Stimulated activated CD4-positive, alpha-beta T cell treated with anti-CD3 and anti-CD28 coated beads, Interleukin-15, amount 100 ng/mL, for 48 hours (primary cell): Measurements from ENCODE around the gene PUS3.
"Not testable (repeated sequence)": the region's sequence is repeated elsewhere in the genome, so short reads cannot be mapped to it uniquely, and the experiment has no call there.

Source experiments
- DNase-seq, 2 donors: peaks; one replicate each; pipeline ENCODE4 v3.0.0-alpha.2; 2020; ENCODE audit warnings: low read depth in 2 of 2

The PUS3 gene

GRCh38 chr11:125921042-125921441 lies 18.0 kb upstream of the PUS3 start:
- DNase-seq = no peak

GRCh38 chr11:125918140-125918840 lies 15.3 kb upstream of the PUS3 start:
- no peak for DNase-seq

- DNase-seq = no peak
Observed at GRCh38 chr11:125916683-125917347, 13.8 kb upstream of the PUS3 start.

- DNase-seq = not testable (repeated sequence)
Observed at GRCh38 chr11:125914601-125915000, 11.6 kb upstream of the PUS3 start.

- no peak for DNase-seq
Observed at GRCh38 chr11:125910226-125910849, 7.3 kb upstream of the PUS3 start.

- DNase-seq = no peak
Observed at GRCh38 chr11:125904678-125905077, 1.7 kb upstream of the PUS3 start.

- DNase-seq = no peak
Observed at GRCh38 chr11:125903711-125904659, 979 bp upstream of the PUS3 start, which contains the start of gene DDX25. Gene DDX25, plus strand, starts transcription at chr11:125904508. Its CDS starts 10 bp downstream, at chr11:125904518.

GRCh38 chr11:125902277-125902926 lies 604 bp downstream of the PUS3 start:
- DNase-seq = no peak

- no peak for DNase-seq
Observed at GRCh38 chr11:125901872-125902271, 1.1 kb downstream of the PUS3 start.

- no peak for DNase-seq
Observed at GRCh38 chr11:125892994-125893393, 10.0 kb downstream of the PUS3 start.

- no peak for DNase-seq
Observed at GRCh38 chr11:125892071-125892470, 10.9 kb downstream of the PUS3 start.

GRCh38 chr11:125890447-125891100 lies 12.4 kb downstream of the PUS3 start:
- no peak for DNase-seq

- peak; percentile 90 to 93 for DNase-seq
Observed at GRCh38 chr11:125887373-125888324, 15.4 kb downstream of the PUS3 start, which contains the start of gene HYLS1. Gene HYLS1, plus strand, starts transcription at chr11:125887668. Its CDS starts 11,701 bp downstream, at chr11:125899369.

GRCh38 chr11:125886997-125887372 lies 16.0 kb downstream of the PUS3 start:
- no peak for DNase-seq

- DNase-seq = no peak
Observed at GRCh38 chr11:125883375-125883774, 19.6 kb downstream of the PUS3 start.

GRCh38 chr11:125881291-125881690 lies 21.7 kb downstream of the PUS3 start:
- DNase-seq = no peak

GRCh38 chr11:125874556-125875124 lies 28.4 kb downstream of the PUS3 start:
- peak in 1 of 2 donors; percentile 23 for DNase-seq

- DNase-seq = no peak
Observed at GRCh38 chr11:125873881-125874555, 29.0 kb downstream of the PUS3 start.

GRCh38 chr11:125872138-125872491 lies 30.9 kb downstream of the PUS3 start:
- DNase-seq = no peak
